Sigmoid colon (tissue), 4 donors: Measurements from ENCODE around the gene CHTOP.

Experiments used
- EP300 ChIP-seq, 4 donors: sonication (generic); formaldehyde crosslinking; IDR thresholded peaks; one replicate each; pipeline ENCODE4 v1.6.1; 2017; ENCODE audit warnings: antibody characterized with exemption in 4 of 4
- POLR2A ChIP-seq, 2 donors: fragments of 450-650 bp; IDR thresholded peaks; one replicate each; pipeline ENCODE4 v1.6.1; 2016; ENCODE audit warnings: antibody characterized with exemption in 2 of 2, mild to moderate bottlenecking in 2 of 2, moderate library complexity in 2 of 2
- TF ChIP-seq, protein P1 (sequence below), 4 experiments: fragments of 450-650 bp in 3 of 4; fragments of 200-600 bp in 1 of 4; IDR thresholded peaks; one replicate each; pipeline ENCODE4 v1.5.1; 2016 to 2019; ENCODE audit warnings: antibody characterized with exemption in 4 of 4, mild to moderate bottlenecking in 3 of 4, moderate library complexity in 2 of 4

DNA sequence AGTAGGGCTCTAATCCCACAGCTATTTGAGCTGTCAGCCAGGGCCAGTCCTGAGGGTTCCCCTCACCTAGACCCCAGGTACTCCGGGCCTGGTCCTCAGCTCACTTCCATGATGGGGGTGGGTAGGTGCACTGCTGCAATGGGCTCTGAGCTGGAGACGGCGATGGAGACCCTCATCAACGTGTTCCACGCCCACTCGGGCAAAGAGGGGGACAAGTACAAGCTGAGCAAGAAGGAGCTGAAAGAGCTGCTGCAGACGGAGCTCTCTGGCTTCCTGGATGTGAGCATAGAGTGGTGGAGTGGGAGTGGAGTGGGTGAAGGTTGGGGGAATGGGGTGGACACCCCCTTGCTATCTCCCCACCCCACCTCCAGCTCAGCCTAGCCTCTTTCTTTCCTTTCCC lies 3.5 kb upstream of the CHTOP start:
- TF ChIP-seq, protein P1, sequence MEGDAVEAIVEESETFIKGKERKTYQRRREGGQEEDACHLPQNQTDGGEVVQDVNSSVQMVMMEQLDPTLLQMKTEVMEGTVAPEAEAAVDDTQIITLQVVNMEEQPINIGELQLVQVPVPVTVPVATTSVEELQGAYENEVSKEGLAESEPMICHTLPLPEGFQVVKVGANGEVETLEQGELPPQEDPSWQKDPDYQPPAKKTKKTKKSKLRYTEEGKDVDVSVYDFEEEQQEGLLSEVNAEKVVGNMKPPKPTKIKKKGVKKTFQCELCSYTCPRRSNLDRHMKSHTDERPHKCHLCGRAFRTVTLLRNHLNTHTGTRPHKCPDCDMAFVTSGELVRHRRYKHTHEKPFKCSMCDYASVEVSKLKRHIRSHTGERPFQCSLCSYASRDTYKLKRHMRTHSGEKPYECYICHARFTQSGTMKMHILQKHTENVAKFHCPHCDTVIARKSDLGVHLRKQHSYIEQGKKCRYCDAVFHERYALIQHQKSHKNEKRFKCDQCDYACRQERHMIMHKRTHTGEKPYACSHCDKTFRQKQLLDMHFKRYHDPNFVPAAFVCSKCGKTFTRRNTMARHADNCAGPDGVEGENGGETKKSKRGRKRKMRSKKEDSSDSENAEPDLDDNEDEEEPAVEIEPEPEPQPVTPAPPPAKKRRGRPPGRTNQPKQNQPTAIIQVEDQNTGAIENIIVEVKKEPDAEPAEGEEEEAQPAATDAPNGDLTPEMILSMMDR (IDR thresholded peaks at IDR 0.05), result no peak
- TF ChIP-seq EP300 (IDR thresholded peaks at IDR 0.05), result no peak
- no peak for TF ChIP-seq POLR2A (IDR thresholded peaks at IDR 0.05)
